DND-41 (cell line): ENCODE measurements around the gene FSD1L.

Source experiments
- ATAC-seq: fragments of 200-7000 bp; cut with Tn5 transposase; 3 replicates; pipeline ENCODE4 v1.9.1; 2021; ENCODE audit warnings: low read depth; ENCODE audit not compliant: insufficient read depth
- DNase-seq: peaks from one replicate; pipeline ENCODE4 v3.0.0-alpha.2; 2020
- H2AFZ ChIP-seq: 2 replicates; pipeline ENCODE4 v1.6.0; 2012; ENCODE audit warnings: low read depth, low read length
- H3K27ac ChIP-seq: 2 replicates; pipeline ENCODE4 v1.5.1; 2012; ENCODE audit warnings: low read length, inconsistent platforms
- H3K27me3 ChIP-seq: fragments of 200-600 bp; sonication (generic); 2 replicates; pipeline ENCODE4 v1.6.0; 2012; ENCODE audit warnings: low read length, mild to moderate bottlenecking, inconsistent platforms; ENCODE audit not compliant: insufficient read depth, poor library complexity
- H3K36me3 ChIP-seq: 2 replicates; pipeline ENCODE4 v1.5.1; 2012; ENCODE audit warnings: low read length, inconsistent platforms; ENCODE audit not compliant: insufficient read depth
- H3K4me1 ChIP-seq: 2 replicates; pipeline ENCODE4 v1.5.1; 2012; ENCODE audit warnings: mild to moderate bottlenecking, low read length; ENCODE audit not compliant: insufficient read depth
- H3K4me2 ChIP-seq: 2 replicates; pipeline ENCODE4 v1.6.0; 2012; ENCODE audit warnings: mild to moderate bottlenecking, moderate library complexity, low read length, inconsistent platforms; ENCODE audit not compliant: insufficient read depth
- H3K4me3 ChIP-seq, 2 experiments: fragments of 200-600 bp in 1 of 2; shearing (Covaris generic) in 1 of 2; 2 replicates each; pipeline ENCODE4 v1.5.1; 2012 to 2016; ENCODE audit warnings: inconsistent platforms in 2 of 2, low read length in 2 of 2, mild to moderate bottlenecking in 2 of 2, low read depth in 1 of 2, moderate library complexity in 1 of 2
- H3K79me2 ChIP-seq: 2 replicates; pipeline ENCODE4 v1.6.0; 2012; ENCODE audit warnings: low read length, inconsistent platforms; ENCODE audit not compliant: insufficient read depth
- H3K9ac ChIP-seq: 2 replicates; pipeline ENCODE4 v1.6.0; 2012; ENCODE audit warnings: low read depth, mild to moderate bottlenecking, inconsistent platforms, low read length, moderate library complexity
- H3K9me3 ChIP-seq: 2 replicates; pipeline ENCODE4 v1.5.1; 2012; ENCODE audit warnings: low read length, moderate library complexity, mild to moderate bottlenecking, inconsistent platforms; ENCODE audit not compliant: insufficient read depth, severe bottlenecking
- H4K20me1 ChIP-seq: 2 replicates; pipeline ENCODE4 v1.6.0; 2012; ENCODE audit warnings: low read length; ENCODE audit not compliant: insufficient read depth
- EZH2 ChIP-seq: IDR thresholded peaks from 3 replicates; pipeline ENCODE4 v1.6.1; 2012; ENCODE audit warnings: borderline replicate concordance, low read depth, mild to moderate bottlenecking, moderate library complexity, low read length, inconsistent platforms; ENCODE audit not compliant: severe bottlenecking
- TF ChIP-seq, protein P1 (sequence below): IDR thresholded peaks from 2 replicates; pipeline ENCODE4 v1.5.1; 2012; ENCODE audit warnings: borderline replicate concordance, low read length, moderate library complexity, mild to moderate bottlenecking; ENCODE audit not compliant: poor library complexity, severe bottlenecking; ENCODE audit errors: extremely low read depth

Gene FSD1L

DNA sequence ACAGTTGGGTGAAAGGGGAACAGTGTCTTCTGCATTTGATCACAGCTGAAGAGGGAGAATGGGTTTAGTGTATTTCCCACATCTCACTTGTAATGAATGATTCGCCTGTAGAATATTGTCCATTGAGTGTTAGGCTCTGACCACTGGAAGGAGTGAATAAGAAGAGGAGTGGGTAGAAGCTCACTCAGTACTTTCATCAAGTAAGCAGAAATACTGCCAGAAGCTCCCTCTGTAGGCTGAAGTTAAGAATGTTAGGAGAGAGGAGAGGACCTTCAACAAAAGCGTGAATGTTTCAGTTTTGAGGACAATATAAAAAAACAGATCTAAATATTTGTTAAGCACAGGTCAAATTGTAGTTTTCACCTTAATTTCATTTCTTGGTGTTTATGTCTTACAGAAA, 27.5 kb downstream of the FSD1L start:
- TF ChIP-seq, protein P1, sequence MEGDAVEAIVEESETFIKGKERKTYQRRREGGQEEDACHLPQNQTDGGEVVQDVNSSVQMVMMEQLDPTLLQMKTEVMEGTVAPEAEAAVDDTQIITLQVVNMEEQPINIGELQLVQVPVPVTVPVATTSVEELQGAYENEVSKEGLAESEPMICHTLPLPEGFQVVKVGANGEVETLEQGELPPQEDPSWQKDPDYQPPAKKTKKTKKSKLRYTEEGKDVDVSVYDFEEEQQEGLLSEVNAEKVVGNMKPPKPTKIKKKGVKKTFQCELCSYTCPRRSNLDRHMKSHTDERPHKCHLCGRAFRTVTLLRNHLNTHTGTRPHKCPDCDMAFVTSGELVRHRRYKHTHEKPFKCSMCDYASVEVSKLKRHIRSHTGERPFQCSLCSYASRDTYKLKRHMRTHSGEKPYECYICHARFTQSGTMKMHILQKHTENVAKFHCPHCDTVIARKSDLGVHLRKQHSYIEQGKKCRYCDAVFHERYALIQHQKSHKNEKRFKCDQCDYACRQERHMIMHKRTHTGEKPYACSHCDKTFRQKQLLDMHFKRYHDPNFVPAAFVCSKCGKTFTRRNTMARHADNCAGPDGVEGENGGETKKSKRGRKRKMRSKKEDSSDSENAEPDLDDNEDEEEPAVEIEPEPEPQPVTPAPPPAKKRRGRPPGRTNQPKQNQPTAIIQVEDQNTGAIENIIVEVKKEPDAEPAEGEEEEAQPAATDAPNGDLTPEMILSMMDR = peak; percentile 39
- TF ChIP-seq EZH2 = no peak

DNA sequence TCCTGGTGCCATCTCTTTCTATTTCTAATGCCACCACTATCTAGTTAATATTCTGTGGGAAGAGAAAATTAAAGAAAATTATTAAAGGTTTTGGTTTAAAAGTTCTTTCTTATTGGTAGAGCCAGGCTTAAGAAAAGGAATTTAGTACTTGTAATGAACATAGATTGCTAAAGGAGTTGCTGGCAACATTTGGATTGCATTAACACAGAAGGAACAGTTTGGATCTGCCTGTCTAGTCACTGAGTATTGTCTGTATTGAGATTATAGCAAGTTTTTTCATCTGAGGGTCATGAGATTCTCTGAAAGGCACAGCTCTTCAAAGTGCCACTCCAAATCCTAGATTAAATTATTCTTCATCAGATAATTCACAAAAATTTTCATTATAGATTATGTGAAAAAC, 32.0 kb downstream of the FSD1L start:
- H2AFZ ChIP-seq = no peak overlapping the region
- H3K4me3 ChIP-seq = no peak overlapping the region
- no peak for TF ChIP-seq EZH2
- TF ChIP-seq, protein P1 = no peak
- no peak overlapping the region for H3K4me2 ChIP-seq
- ATAC-seq (no peak), DNase-seq (no peak)
- H3K9ac ChIP-seq = no peak overlapping the region
- H3K27me3 ChIP-seq = no peaks in the 10 kb centered on the region
- no peaks in the 10 kb centered on the region for H3K4me1 ChIP-seq
- no peaks in the 10 kb centered on the region for H3K79me2 ChIP-seq
- H3K36me3 ChIP-seq = no peaks in the 10 kb centered on the region
- no peak overlapping the region for H3K27ac ChIP-seq
- H3K9me3 ChIP-seq = no peaks in the 10 kb centered on the region
- H4K20me1 ChIP-seq = no peaks in the 10 kb centered on the region

More for the DNA sequence above, 27.5 kb downstream of the FSD1L start:
- H3K9me3 ChIP-seq = no peaks in the 10 kb centered on the region
- H4K20me1 ChIP-seq = no peaks in the 10 kb centered on the region
- no peaks in the 10 kb centered on the region for H3K27me3 ChIP-seq
- peaks cover 7% of the 10 kb centered on the region; the same call in 1 of the 2 replicates for H3K36me3 ChIP-seq
- ATAC-seq (no peak), DNase-seq (no peak)
- H3K9ac ChIP-seq = no peak overlapping the region
- no peak overlapping the region for H2AFZ ChIP-seq
- no peak overlapping the region for H3K4me2 ChIP-seq
- H3K4me1 ChIP-seq = no peaks in the 10 kb centered on the region
- H3K79me2 ChIP-seq = no peaks in the 10 kb centered on the region
- no peak overlapping the region for H3K27ac ChIP-seq
- no peak overlapping the region for H3K4me3 ChIP-seq

DNA sequence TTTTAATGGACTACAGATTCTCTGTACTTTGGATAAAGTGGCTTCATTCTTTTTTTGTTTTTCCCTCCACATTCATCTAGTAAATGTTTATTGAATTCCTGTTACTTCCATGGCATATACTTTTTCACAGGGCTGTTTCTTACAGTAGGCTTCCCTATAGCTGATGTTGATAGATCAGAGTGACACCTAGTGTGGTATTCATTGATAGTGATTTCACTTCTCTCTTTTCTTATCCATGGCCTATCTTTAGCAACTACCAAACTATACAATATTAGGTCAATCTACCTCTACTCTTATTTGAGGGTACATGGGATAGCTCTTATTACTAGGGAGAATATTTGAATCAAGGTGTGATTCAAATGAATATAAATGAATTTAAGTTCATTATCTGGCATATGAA, 35.8 kb downstream of the FSD1L start:
- TF ChIP-seq, protein P1 = no peak
- TF ChIP-seq EZH2 = no peak
- H3K27me3 ChIP-seq = no peaks in the 10 kb centered on the region
- 0 out of 2 replicates have a peak, but pooled peaks cover 5% of the 10 kb centered on the region for H3K36me3 ChIP-seq
- H3K4me1 ChIP-seq = no peaks in the 10 kb centered on the region
- H3K4me3 ChIP-seq = no peak overlapping the region
- DNase-seq = no peak
- H3K4me2 ChIP-seq = no peak overlapping the region
- no peak overlapping the region for H3K9ac ChIP-seq
- H4K20me1 ChIP-seq = no peaks in the 10 kb centered on the region
- H3K9me3 ChIP-seq = no peaks in the 10 kb centered on the region
- no peak overlapping the region for H2AFZ ChIP-seq
- no peaks in the 10 kb centered on the region for H3K79me2 ChIP-seq
- no peak for ATAC-seq
- no peak overlapping the region for H3K27ac ChIP-seq

DNA sequence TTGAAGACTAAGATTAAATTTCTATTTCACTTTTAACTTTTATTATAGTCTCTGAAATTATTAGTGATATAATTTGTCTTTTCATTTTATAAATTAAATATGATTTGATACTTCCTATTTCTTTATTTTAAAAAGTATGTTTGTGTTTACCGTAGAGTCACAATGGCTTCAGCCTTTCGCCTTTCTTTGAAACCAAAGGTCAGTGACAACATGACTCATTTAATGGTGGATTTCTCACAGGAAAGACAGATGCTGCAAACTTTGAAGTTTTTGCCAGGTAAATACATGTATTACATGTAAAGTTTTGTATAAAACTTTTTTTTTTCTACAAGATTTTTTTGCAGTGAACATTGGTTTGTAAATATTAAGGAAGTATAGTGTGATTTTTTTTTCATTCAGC, 36.4 kb downstream of the FSD1L start:
- no peaks in the 10 kb centered on the region for H4K20me1 ChIP-seq
- H3K4me1 ChIP-seq = no peaks in the 10 kb centered on the region
- no peak for ATAC-seq
- H3K27me3 ChIP-seq = no peaks in the 10 kb centered on the region
- no peak overlapping the region for H3K27ac ChIP-seq
- H3K36me3 ChIP-seq = 0 out of 2 replicates have a peak, but pooled peaks cover 5% of the 10 kb centered on the region
- no peaks in the 10 kb centered on the region for H3K9me3 ChIP-seq
- H3K79me2 ChIP-seq = no peaks in the 10 kb centered on the region
- no peak overlapping the region for H3K4me2 ChIP-seq
- DNase-seq = no peak
- H3K4me3 ChIP-seq = no peak overlapping the region
- TF ChIP-seq, protein P1 = no peak
- no peak for TF ChIP-seq EZH2
- no peak overlapping the region for H2AFZ ChIP-seq
- no peak overlapping the region for H3K9ac ChIP-seq
